Trophoblast cell (in vitro differentiated cells and primary cell): Measurements from ENCODE around the gene SRA1. TPM values are rescaled to one million over a fixed set of nuclear protein-coding genes. Genes with fewer than 3 reads are reported as not detected.

ENCODE experiments used
- DNase-seq, 2 donors: peaks; one replicate each; pipeline ENCODE4 v3.0.0-alpha.2; 2016
- H2AFZ ChIP-seq: 2 replicates; pipeline ENCODE4 v1.6.1; 2013; ENCODE audit warnings: low read length, moderate library complexity, mild to moderate bottlenecking; ENCODE audit not compliant: insufficient read depth, poor library complexity
- H2AK5ac ChIP-seq: 2 replicates; pipeline ENCODE4 v1.6.1; 2013; ENCODE audit warnings: mild to moderate bottlenecking, low read length
- H2BK120ac ChIP-seq: 2 replicates; pipeline ENCODE4 v1.6.1; 2013; ENCODE audit warnings: low read length, mild to moderate bottlenecking, moderate library complexity; ENCODE audit not compliant: insufficient read depth, poor library complexity
- H2BK12ac ChIP-seq: 2 replicates; pipeline ENCODE4 v1.6.1; 2013; ENCODE audit warnings: mild to moderate bottlenecking, low read length, moderate library complexity
- H2BK5ac ChIP-seq: 2 replicates; pipeline ENCODE4 v1.6.1; 2013; ENCODE audit warnings: low read length, low read depth, moderate library complexity, mild to moderate bottlenecking; ENCODE audit not compliant: poor library complexity
- H3K14ac ChIP-seq: 2 replicates; pipeline ENCODE4 v1.6.1; 2013; ENCODE audit warnings: mild to moderate bottlenecking, low read length
- H3K18ac ChIP-seq: 2 replicates; pipeline ENCODE4 v1.6.1; 2013; ENCODE audit warnings: mild to moderate bottlenecking, low read length
- H3K23ac ChIP-seq: 2 replicates; pipeline ENCODE4 v1.6.1; 2013; ENCODE audit warnings: low read length
- H3K27ac ChIP-seq: 2 replicates; pipeline ENCODE4 v1.5.1; 2013; ENCODE audit warnings: low read depth, mild to moderate bottlenecking, inconsistent platforms, low read length, moderate library complexity
- H3K27me3 ChIP-seq: 2 replicates; pipeline ENCODE4 v1.6.1; 2013; ENCODE audit warnings: inconsistent platforms, mild to moderate bottlenecking, low read length, moderate library complexity; ENCODE audit not compliant: insufficient read depth
- H3K36me3 ChIP-seq, 2 experiments: 1 replicate in 1 of 2; 2 replicates in 1 of 2; pipeline ENCODE4 v1.6.1; 2013; ENCODE audit warnings: low read length in 2 of 2, mild to moderate bottlenecking in 2 of 2, moderate library complexity in 1 of 2; ENCODE audit not compliant: insufficient read depth in 2 of 2, control insufficient read depth in 1 of 2
- H3K4ac ChIP-seq: 2 replicates; pipeline ENCODE4 v1.6.1; 2013; ENCODE audit warnings: low read depth, mild to moderate bottlenecking, low read length, moderate library complexity
- H3K4me1 ChIP-seq, 2 experiments: 1 replicate in 1 of 2; 2 replicates in 1 of 2; pipeline ENCODE4 v1.6.1; 2013; ENCODE audit warnings: low read length in 2 of 2, mild to moderate bottlenecking in 2 of 2, moderate library complexity in 1 of 2; ENCODE audit not compliant: insufficient read depth in 2 of 2, control insufficient read depth in 1 of 2
- H3K4me2 ChIP-seq: 2 replicates; pipeline ENCODE4 v1.6.1; 2013; ENCODE audit warnings: inconsistent platforms, mild to moderate bottlenecking, low read length, moderate library complexity
- H3K4me3 ChIP-seq: 2 replicates; pipeline ENCODE4 v1.5.1; 2013; ENCODE audit warnings: mild to moderate bottlenecking, low read depth, low read length, inconsistent platforms
- H3K79me1 ChIP-seq: one replicate; pipeline ENCODE4 v1.6.1; 2013; ENCODE audit warnings: low read length
- H3K79me2 ChIP-seq: 2 replicates; pipeline ENCODE4 v1.6.1; 2013; ENCODE audit warnings: low read length, mild to moderate bottlenecking; ENCODE audit not compliant: control insufficient read depth, insufficient read depth, poor library complexity
- H3K9ac ChIP-seq: 2 replicates; pipeline ENCODE4 v1.6.1; 2013; ENCODE audit warnings: mild to moderate bottlenecking, low read length
- H3K9me3 ChIP-seq: 2 replicates; pipeline ENCODE4 v1.6.1; 2013; ENCODE audit warnings: low read depth, mild to moderate bottlenecking, control low read depth, inconsistent platforms, low read length; ENCODE audit not compliant: insufficient read depth
- H4K12ac ChIP-seq: 2 replicates; pipeline ENCODE4 v1.6.1; 2013; ENCODE audit warnings: low read depth, mild to moderate bottlenecking, low read length, moderate library complexity
- H4K8ac ChIP-seq: 2 replicates; pipeline ENCODE4 v1.6.1; 2013; ENCODE audit warnings: low read depth, mild to moderate bottlenecking, low read length, moderate library complexity
- H4K91ac ChIP-seq: one replicate; pipeline ENCODE4 v1.6.1; 2013; ENCODE audit warnings: low read depth, mild to moderate bottlenecking, low read length, moderate library complexity
- WGBS: extraction: QIAGEN DNeasy Blood & Tissue Kit; methylation state at CpG from one replicate; pipeline ENCODE4 v1.1.7; 2013; ENCODE audit warnings: missing lambda C conversion rate; ENCODE audit not compliant: insufficient read length, insufficient coverage; ENCODE audit errors: extremely low coverage; 5-methylcytosine and 5-hydroxymethylcytosine counted together
- polyA plus RNA-seq: library from polyadenylated mRNA; stranded (reverse); fragments of 200-250 nt; gene quantifications from 2 replicates; pipeline ENCODE4 v1.2.3, GENCODE V29; 2013

Gene SRA1
- polyA plus RNA-seq: 26.1 and 29.2 TPM in 2 replicates

DNA sequence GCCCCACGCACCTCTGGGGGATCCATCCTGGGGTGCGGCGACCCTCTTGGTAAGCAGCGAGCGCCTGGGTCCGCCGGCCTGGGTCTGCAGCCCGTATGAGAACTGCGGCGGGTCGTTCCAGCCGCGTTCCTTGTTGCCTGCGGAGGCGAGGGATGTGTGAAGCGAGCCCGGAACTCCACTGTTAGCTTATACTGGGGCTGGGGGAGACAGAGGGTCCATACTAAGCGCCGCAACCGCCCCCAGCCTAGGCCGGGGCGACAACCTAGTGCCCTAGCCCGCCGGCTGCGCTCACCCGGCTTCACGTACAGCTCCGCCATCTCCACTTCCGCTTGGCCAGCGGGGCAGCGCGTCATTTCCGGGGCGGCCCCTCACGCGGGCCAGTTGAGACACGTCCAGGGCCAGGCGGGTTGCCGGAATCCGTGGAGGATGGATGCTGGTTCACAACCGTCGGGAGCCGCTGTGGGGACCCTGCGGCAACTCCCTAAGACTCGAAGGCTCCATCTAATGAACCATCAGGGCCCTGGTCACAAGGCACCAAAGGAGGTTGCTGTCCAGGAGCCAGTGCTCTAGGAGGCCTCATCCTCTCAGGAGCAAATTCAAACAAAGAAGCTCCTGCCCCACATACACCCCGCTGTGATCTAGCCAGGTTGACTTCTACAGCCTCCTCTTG is at the start of gene SRA1:
Gene SRA1 (minus strand): TSS at position 338 of the 670 bp plus-strand sequence. CDS start 21 bp downstream, at position 317.
- peak; percentile 95 for DNase-seq
- Histone ChIP-seq H3K4me3 (peak within 1 kb of the TSS; percentile 85), H3K23ac (no peak within 1 kb of the TSS), H2BK12ac (peak within 1 kb of the TSS; percentile 7), H3K79me2 (peaks cover 7% of the 10 kb centered on the region), H3K79me1 (peaks cover 8% of the 10 kb centered on the region), H3K27ac (peak within 1 kb of the TSS; percentile 40), H2BK120ac (peak within 1 kb of the TSS; percentile 46), H3K9me3 (no peaks in the 10 kb centered on the region), H3K4ac (peak within 1 kb of the TSS; percentile 81), H2AFZ (peak within 1 kb of the TSS; percentile 87), H4K91ac (peak within 1 kb of the TSS; percentile 87), H3K18ac (peak within 1 kb of the TSS; percentile 90), H3K36me3 (peaks cover 8 to 13% of the 10 kb centered on the region in 2 experiments), H4K12ac (peak within 1 kb of the TSS; percentile 89), H3K14ac (peak within 1 kb of the TSS; percentile 94), H3K9ac (peak within 1 kb of the TSS; percentile 92), H2AK5ac (peak within 1 kb of the TSS; percentile 87), H3K4me2 (peak within 1 kb of the TSS; percentile 61), H3K27me3 (no peaks in the 10 kb centered on the region), H3K4me1 (peaks cover 4 to 9% of the 10 kb centered on the region in 2 experiments), H4K8ac (peak within 1 kb of the TSS; percentile 97), H2BK5ac (peak within 1 kb of the TSS; percentile 77)
- no CpG with 5 or more reads among the region's 46 CpGs for WGBS

DNA sequence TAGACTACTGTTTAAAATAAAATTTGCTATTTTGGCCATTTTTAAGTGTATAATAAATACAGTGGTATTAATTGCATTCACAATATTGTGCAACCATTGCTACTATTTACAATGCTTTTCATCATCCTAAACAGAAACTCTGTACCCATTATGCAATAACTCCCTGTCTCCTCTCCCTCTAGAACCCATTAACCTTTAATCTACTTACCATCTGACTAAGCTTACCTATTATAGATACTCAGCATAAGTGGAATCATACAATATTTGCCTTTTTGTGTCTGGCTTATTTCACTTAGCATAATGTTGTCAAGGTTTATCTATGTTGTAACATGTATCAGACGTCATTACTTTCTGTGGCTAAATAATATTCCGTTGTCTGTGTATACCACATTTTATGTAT is 49.8 kb upstream of the SRA1 start:
- Histone ChIP-seq H2BK12ac (no peak overlapping the region), H3K9me3 (peaks cover 7% of the 10 kb centered on the region), H3K36me3 (no peaks in the 10 kb centered on the region), H4K8ac (no peak overlapping the region), H2AK5ac (no peak overlapping the region), H4K91ac (no peak overlapping the region), H3K27me3 (no peaks in the 10 kb centered on the region), H2BK120ac (no peak overlapping the region), H3K4me3 (no peak overlapping the region), H2AFZ (no peak overlapping the region), H2BK5ac (no peak overlapping the region), H3K18ac (no peak overlapping the region), H3K9ac (no peak overlapping the region), H3K4ac (no peak overlapping the region), H3K79me2 (no peaks in the 10 kb centered on the region), H4K12ac (no peak overlapping the region), H3K4me1 (no peaks in the 10 kb centered on the region), H3K14ac (no peak overlapping the region), H3K23ac (no peak overlapping the region), H3K4me2 (no peak overlapping the region), H3K27ac (no peak overlapping the region), H3K79me1 (no peaks in the 10 kb centered on the region)
- DNase-seq: no peak
- WGBS: no CpG with 5 or more reads among the region's 2 CpGs

DNA sequence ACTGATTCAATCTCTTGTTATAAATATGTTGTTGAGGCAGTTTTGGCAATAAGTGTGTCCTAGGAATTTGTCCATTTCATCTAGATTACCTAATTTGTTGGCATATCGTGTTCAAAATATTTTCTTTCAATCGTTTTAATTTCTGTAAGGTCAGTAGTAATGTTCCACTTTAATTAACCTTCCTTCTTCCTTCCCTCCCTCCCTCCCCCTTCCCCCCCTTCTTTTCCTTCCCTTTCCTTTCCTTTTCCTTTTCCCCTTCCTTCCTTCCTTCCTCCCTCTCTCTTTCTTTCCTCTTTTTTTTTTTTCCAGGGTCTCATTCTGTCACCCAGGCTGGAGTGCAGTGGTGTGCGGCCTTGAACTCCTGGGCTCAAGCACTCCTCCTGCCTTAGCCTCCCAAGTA is 48.6 kb upstream of the SRA1 start:
- H3K4me3 ChIP-seq: no peak overlapping the region
- H4K12ac ChIP-seq: no peak overlapping the region
- H3K4me2 ChIP-seq: no peak overlapping the region
- no peak overlapping the region for H3K27ac ChIP-seq
- H3K79me2 ChIP-seq: no peaks in the 10 kb centered on the region
- H2BK5ac ChIP-seq: no peak overlapping the region
- no peaks in the 10 kb centered on the region for H3K4me1 ChIP-seq
- no peak overlapping the region for H2AK5ac ChIP-seq
- H3K9me3 ChIP-seq: peaks cover 7% of the 10 kb centered on the region
- H3K27me3 ChIP-seq: no peaks in the 10 kb centered on the region
- no peaks in the 10 kb centered on the region for H3K36me3 ChIP-seq
- no peak overlapping the region for H3K23ac ChIP-seq
- H3K14ac ChIP-seq: no peak overlapping the region
- H3K18ac ChIP-seq: no peak overlapping the region
- no peak overlapping the region for H2BK12ac ChIP-seq
- H3K9ac ChIP-seq: no peak overlapping the region
- H4K91ac ChIP-seq: no peak overlapping the region
- H2AFZ ChIP-seq: no peak overlapping the region
- DNase-seq: peak in 1 of 2 donors; percentile 44
- H4K8ac ChIP-seq: no peak overlapping the region
- WGBS: no CpG with 5 or more reads among the region's 3 CpGs
- no peak overlapping the region for H3K4ac ChIP-seq
- H3K79me1 ChIP-seq: no peaks in the 10 kb centered on the region
- H2BK120ac ChIP-seq: no peak overlapping the region

DNA sequence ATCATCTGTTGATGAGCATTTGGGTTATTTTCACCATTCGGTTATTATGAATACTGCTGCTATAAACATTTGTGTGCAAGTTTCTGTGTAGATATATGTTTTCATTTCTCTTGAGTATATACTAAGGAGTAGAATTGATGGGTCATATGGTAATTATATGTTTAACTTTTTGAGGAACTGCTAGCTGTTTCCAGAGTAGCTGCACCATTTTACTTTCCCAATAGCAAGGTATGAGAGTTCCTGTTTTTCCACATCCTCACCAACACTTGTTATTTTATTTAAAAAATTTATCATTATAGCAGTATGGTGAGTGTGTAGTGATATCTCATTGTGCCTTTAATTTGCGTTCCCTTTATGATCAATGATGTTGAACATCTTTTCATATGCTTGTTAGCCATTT is 46.5 kb upstream of the SRA1 start:
- no peaks in the 10 kb centered on the region for H3K9me3 ChIP-seq
- no peaks in the 10 kb centered on the region for H3K4me1 ChIP-seq
- no peaks in the 10 kb centered on the region for H3K27me3 ChIP-seq
- H3K9ac ChIP-seq: no peak overlapping the region
- DNase-seq: no peak
- H4K91ac ChIP-seq: no peak overlapping the region
- H2BK12ac ChIP-seq: no peak overlapping the region
- no peak overlapping the region for H3K27ac ChIP-seq
- no peak overlapping the region for H3K4me2 ChIP-seq
- H3K14ac ChIP-seq: no peak overlapping the region
- H2BK120ac ChIP-seq: no peak overlapping the region
- H3K4me3 ChIP-seq: no peak overlapping the region
- WGBS: no CpG with 5 or more reads among the region's 2 CpGs
- H3K23ac ChIP-seq: no peak overlapping the region
- no peak overlapping the region for H3K18ac ChIP-seq
- no peaks in the 10 kb centered on the region for H3K36me3 ChIP-seq
- H2AK5ac ChIP-seq: no peak overlapping the region
- no peaks in the 10 kb centered on the region for H3K79me1 ChIP-seq
- H2BK5ac ChIP-seq: no peak overlapping the region
- no peak overlapping the region for H4K8ac ChIP-seq
- H4K12ac ChIP-seq: no peak overlapping the region
- no peak overlapping the region for H3K4ac ChIP-seq
- no peak overlapping the region for H2AFZ ChIP-seq
- no peaks in the 10 kb centered on the region for H3K79me2 ChIP-seq
